GM19043 (cell line): ENCODE data around the gene CCDC83.

Experiments used
- ATAC-seq: cut with Tn5 transposase; IDR thresholded peaks from one replicate; pipeline ENCODE4 v1.9.1; 2021; ENCODE audit warnings: low read depth; ENCODE audit not compliant: unreplicated experiment

CCDC83 gene

GRCh38 chr11:85967457-85967856, 112.3 kb downstream of the CCDC83 start:
- no peak for ATAC-seq
